Measurements from ENCODE around the gene ZZZ3. TPM values are rescaled to one million over a fixed set of nuclear protein-coding genes. Genes with fewer than 3 reads are reported as not detected.

The ZZZ3 gene
- total and polyA plus RNA-seq, 4 donors: 9.9 to 133 (median 22.9) TPM

DNA sequence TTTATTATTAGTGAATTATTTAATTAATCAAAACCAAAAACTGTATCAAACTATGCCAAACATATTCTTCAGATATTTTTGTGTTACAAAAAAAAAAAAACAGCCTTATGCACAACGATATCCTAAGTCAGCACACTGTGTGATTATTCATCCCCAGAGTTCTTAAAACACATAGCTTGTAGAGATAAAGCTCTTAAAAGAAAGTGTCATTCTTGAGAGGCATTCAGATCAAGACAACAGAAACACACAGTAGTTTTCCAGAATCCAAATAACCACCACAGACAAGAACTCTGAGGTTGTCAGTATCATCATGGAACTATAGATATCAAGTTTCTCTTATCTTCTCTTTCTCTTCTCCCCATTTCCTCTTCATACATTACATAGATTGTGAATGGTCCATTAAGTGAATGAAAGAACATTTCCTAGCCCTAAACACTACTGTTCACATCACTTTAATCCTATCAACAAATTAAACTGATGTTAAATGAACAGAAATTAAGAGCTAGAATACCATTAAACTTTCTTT is 13.5 kb downstream of the ZZZ3 start:
- H3K27me3 ChIP-seq (ENCODE audit: control insufficient read depth in 3 of 3, insufficient read depth in 3 of 3, low read length in 2 of 3): no peaks in the 10 kb centered on the region
- no peak for DNase-seq
- 44 to 77% methylated on average over 1 of the region's 1 CpG for WGBS, 2 donors
- H3K9me3 ChIP-seq (ENCODE audit: control insufficient read depth in 4 of 4, insufficient read depth in 3 of 4, low read length in 3 of 4): no peaks in the 10 kb centered on the region
- TF ChIP-seq, protein P1, sequence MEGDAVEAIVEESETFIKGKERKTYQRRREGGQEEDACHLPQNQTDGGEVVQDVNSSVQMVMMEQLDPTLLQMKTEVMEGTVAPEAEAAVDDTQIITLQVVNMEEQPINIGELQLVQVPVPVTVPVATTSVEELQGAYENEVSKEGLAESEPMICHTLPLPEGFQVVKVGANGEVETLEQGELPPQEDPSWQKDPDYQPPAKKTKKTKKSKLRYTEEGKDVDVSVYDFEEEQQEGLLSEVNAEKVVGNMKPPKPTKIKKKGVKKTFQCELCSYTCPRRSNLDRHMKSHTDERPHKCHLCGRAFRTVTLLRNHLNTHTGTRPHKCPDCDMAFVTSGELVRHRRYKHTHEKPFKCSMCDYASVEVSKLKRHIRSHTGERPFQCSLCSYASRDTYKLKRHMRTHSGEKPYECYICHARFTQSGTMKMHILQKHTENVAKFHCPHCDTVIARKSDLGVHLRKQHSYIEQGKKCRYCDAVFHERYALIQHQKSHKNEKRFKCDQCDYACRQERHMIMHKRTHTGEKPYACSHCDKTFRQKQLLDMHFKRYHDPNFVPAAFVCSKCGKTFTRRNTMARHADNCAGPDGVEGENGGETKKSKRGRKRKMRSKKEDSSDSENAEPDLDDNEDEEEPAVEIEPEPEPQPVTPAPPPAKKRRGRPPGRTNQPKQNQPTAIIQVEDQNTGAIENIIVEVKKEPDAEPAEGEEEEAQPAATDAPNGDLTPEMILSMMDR (IDR thresholded peaks at IDR 0.05; ENCODE audit: control extremely low read depth, extremely low read depth): no peak
- peak overlapping the region in 1 of 2 donors; percentile 53 for H3K9ac ChIP-seq (ENCODE audit: insufficient read depth in 1 of 2, low read length in 2 of 2)
- no peak for ATAC-seq (ENCODE audit: insufficient read depth, low FRiP score)
- no peak overlapping the region for H3K4me3 ChIP-seq
- H3K4me1 ChIP-seq (ENCODE audit: control insufficient read depth in 5 of 5, insufficient read depth in 5 of 5, low read length in 5 of 5): peaks cover 0 to 45% (median 22%) of the 10 kb centered on the region in 5 donors
- H3K36me3 ChIP-seq (ENCODE audit: control insufficient read depth in 4 of 4, insufficient read depth in 4 of 4, low read length in 4 of 4): no peaks in the 10 kb centered on the region
- H3K27ac ChIP-seq (ENCODE audit: low read depth in 1 of 2, low read length in 1 of 2): no peak overlapping the region

DNA sequence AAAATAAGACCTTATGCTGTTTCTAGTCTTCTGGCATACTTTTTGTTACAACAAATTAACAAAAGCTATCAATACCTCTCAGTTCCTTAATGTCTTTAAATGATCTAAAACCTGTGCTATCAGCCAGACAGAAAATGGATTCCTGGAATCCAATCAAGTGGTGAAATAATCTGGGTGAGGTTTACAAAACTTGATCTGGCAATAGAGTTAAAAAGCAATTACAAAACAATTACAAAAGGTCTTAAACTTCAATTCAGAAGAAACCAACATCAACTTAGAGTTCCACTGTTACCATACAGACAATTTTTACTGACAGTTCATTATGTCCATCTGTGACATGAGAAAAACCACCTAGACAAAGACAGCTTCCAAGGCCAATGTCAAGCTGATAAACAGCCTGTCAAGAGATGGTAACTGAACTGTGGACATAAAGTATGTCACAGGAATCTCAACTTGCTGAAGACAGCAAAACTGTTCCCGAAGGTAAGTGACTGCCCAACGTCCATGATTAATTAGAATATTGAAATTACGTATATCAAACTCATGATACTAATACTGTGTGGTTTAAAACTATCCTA is 17.4 kb downstream of the ZZZ3 start:
- ATAC-seq (ENCODE audit: insufficient read depth, low FRiP score) (no peak), DNase-seq (peak; percentile 17 to 75 (median 74))
- no peaks in the 10 kb centered on the region for H3K27me3 ChIP-seq (ENCODE audit: control insufficient read depth in 3 of 3, insufficient read depth in 3 of 3, low read length in 2 of 3)
- H3K27ac ChIP-seq (ENCODE audit: low read depth in 1 of 2, low read length in 1 of 2): no peak overlapping the region
- peak overlapping the region in 1 of 2 donors; percentile 34 for H3K9ac ChIP-seq (ENCODE audit: insufficient read depth in 1 of 2, low read length in 2 of 2)
- WGBS, 2 donors: 80 to 84% methylated on average over 3 of the region's 3 CpGs
- H3K4me3 ChIP-seq: no peak overlapping the region
- TF ChIP-seq, protein P1 (IDR thresholded peaks at IDR 0.05; ENCODE audit: control extremely low read depth, extremely low read depth): no peak
- H3K4me1 ChIP-seq (ENCODE audit: control insufficient read depth in 5 of 5, insufficient read depth in 5 of 5, low read length in 5 of 5): peaks cover 0 to 43% (median 8%) of the 10 kb centered on the region in 5 donors
- no peaks in the 10 kb centered on the region for H3K36me3 ChIP-seq (ENCODE audit: control insufficient read depth in 4 of 4, insufficient read depth in 4 of 4, low read length in 4 of 4)
- no peaks in the 10 kb centered on the region for H3K9me3 ChIP-seq (ENCODE audit: control insufficient read depth in 4 of 4, insufficient read depth in 3 of 4, low read length in 3 of 4)

DNA sequence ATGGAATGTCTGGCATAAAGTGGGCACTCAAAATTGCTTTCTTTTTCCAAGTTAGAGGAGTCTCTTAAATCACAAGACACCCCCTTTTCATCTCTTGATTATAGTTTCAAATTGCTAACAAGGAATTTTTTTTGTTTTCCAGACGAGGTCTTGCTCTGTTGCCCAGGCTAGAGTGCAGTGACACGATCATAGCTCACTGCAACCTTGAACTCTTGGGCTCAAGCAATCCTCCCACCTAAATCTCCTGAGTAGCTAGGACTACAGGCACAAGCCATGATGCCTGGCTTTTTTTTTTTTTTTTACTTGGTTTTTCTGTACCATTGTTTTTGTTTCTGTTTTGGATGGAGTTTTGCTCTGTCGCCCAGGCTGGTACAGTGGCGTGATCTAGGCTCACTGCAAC is 20.8 kb downstream of the ZZZ3 start:
- Histone ChIP-seq H3K4me3 (no peak overlapping the region), H3K27me3 (ENCODE audit: control insufficient read depth in 3 of 3, insufficient read depth in 3 of 3, low read length in 2 of 3) (no peaks in the 10 kb centered on the region), H3K9ac (ENCODE audit: insufficient read depth in 1 of 2, low read length in 2 of 2) (no peak overlapping the region), H3K4me1 (ENCODE audit: control insufficient read depth in 5 of 5, insufficient read depth in 5 of 5, low read length in 5 of 5) (peaks cover 0 to 22% (median 3%) of the 10 kb centered on the region in 5 donors), H3K27ac (ENCODE audit: low read depth in 1 of 2, low read length in 1 of 2) (no peak overlapping the region), H3K36me3 (ENCODE audit: control insufficient read depth in 4 of 4, insufficient read depth in 4 of 4, low read length in 4 of 4) (no peaks in the 10 kb centered on the region), H3K9me3 (ENCODE audit: control insufficient read depth in 4 of 4, insufficient read depth in 3 of 4, low read length in 3 of 4) (no peaks in the 10 kb centered on the region)
- WGBS, 2 donors: 87 to 90% methylated on average over 4 of the region's 4 CpGs
- ATAC-seq (ENCODE audit: insufficient read depth, low FRiP score) (no peak), DNase-seq (no peak)
- TF ChIP-seq, protein P1 (IDR thresholded peaks at IDR 0.05; ENCODE audit: control extremely low read depth, extremely low read depth): no peak
